Hematopoietic multipotent progenitor cell treated with erythropoietin and hydrocortisone succinate and interleukin-3 and kit ligand, for 4 days (in vitro differentiated cells): ENCODE data around the gene HOXB8.

ENCODE experiments used
- DNase-seq: peaks from one replicate; pipeline ENCODE4 v3.0.0-alpha.2; 2015

Gene HOXB8

DNA sequence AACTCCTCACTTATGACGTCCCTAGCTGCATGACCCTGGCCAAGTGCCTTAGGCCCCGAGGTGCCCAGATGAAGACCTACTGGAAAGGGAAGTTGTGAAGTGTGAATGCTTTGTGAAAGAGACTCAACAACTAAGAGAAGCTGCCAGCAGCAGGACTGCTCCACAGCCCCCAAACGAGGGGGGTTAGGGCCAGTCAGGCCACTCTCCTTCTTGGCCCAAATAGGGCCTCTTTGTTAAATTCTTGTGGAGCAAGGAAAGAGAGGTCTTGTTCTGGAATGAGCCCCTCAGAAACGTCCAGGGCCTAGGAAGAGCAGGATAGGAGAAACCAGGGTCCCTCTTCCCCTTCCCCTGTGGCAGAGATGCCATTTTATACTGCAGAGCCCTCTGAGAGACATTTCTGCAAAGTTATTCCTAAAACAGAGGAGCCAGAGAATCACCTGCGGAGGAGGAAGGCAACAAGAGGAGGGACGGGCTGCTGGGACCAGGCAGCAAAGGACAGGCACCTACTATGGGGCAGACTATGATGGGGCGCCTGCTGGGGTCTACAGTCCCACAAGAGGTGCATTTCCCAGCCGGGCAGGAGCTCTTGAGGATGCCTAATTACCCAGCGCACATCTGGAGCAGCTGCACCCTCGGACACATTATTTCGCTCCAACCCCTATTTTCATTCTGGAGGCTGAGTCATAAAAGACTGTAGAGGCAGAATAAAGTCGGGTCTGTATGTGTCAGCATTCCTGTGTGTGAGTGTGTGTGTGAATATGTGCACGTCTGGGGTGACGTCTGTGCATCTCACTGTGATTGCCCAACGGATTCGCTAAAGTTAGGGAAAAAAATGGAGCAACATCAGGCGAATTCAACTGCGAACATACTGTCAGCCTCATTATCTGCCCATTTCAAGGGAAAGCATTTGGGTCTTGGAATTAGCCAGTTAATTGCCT is 22.5 kb upstream of the HOXB8 start:
- no peak for DNase-seq

DNA sequence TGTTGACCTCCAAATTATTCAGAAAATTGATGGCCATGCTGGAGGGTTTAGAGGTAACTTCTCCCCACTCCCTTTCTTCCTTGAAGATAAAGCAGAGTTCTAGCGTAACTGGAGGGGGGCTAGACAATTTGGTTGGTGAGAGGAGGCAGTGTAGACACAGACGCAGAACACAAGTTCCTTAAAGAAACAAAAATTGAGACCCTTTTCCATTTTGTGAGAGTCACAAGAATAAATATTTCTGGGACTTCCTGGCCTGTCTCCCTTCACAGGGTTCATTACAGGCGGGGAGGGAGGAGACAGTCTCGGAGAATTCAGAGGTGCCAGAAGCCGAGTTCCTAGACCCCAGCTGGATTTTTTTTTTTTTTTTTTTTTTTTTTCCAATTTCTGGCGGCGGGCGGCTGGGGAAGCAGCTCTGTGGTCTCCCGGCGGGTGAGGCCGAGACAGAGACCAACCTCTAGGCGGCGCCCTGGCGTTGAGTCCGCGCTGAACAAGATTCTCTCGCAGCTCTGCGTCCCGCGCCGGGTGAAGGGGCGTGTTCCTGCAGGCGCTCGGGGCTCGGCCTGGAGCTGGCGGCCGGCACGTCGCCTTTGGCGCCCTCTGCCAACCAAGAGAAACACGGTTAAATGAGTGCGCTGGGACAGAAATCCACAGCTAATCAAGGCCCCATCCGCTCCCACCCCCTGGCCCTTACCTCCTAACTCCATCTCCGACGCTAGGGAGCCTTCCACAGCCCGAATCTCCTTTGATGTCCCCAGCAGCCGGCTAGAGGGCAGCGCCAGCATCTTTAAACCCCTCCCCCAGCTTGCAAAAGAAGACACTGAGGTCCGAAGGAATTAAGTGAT is 21.3 kb upstream of the HOXB8 start:
- DNase-seq, result peak; percentile 95

DNA sequence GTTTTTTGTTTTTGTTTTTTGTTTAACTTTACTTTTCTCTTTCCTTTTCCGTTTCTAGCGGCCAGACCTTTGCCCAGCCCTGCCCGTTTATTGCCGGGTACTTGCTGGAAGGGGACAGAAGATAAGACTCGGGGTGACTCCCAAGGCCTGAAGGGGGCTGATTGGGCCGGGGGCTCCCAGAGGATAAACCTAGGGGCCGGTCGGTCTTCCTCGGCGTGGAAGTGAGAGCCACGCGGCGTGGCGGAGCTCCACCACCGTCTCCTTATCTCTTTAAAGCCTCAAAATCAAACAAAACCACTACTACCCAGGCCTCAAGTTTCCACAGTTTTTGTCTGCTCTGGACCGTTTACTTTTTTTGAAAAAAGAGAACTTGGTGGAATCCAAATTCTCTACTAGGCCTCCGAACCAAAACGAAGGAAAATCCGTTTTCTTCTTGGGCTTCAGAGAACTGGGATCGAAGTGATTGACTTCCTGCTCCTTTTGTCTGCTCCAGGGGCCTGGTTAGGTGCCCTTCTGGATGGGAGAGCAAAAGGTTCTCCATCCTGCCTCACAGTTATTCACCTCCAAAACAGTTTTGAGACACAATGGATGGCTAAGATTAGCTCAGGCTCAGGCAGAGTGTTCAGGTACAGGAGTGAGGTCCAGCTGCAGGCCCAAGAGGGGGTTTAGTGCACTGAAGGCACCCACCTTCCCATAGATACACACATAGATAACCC is 19.6 kb upstream of the HOXB8 start:
- DNase-seq, result no peak

DNA sequence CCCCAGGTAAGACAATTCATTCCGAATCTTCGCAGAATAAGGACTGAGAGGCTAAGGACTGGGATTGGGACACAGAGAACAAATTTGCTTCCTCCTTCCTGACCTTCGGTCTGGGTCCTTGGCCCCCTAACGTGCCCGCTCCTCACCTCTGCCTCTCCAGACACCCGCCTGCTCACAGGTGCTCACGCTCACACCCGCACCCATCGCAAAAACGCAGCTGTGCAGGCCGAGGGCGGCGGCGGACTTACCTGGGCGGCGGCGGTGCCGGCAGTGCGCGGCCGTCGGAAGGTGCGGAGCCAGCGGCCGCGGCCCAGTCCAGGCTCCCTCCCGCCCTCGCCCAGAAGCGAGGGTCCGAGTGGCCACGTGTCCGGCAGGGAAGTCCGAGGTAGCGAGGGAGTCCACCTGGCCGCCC is 18.2 kb upstream of the HOXB8 start:
- DNase-seq, result no peak

DNA sequence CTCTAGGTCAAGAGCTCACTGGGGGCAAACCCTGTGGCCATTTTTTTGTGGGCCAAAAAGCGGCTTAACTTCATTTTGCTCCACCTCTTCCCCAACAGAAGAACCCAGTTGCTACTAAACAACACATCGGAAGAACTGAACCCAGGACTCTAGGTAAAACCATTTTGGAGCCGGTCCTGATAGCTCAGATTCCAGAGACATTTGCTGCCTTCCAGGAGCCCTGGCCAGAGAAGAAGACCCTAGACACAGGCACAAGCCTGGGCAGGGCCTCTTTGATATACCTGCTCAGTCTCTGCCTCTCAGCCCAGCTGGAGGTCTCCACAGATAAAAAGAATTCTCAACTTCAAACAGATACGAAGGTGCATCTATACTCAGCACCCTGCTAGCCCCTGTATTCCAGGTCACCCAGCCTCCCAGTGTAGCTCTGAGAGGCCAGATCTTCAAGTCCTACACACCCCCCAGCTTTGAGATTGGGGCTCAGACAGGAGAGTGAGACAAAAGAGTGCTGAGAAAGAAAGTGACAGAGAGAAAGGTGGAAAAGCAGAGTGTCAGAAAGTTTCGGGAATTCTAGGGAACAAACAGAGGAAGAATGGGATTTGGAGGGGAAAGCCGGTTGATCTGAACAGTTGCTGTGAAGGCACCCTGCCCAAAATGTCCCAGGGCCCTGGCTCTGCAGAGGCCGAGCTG is 17.6 kb upstream of the HOXB8 start:
- no peak for DNase-seq

DNA sequence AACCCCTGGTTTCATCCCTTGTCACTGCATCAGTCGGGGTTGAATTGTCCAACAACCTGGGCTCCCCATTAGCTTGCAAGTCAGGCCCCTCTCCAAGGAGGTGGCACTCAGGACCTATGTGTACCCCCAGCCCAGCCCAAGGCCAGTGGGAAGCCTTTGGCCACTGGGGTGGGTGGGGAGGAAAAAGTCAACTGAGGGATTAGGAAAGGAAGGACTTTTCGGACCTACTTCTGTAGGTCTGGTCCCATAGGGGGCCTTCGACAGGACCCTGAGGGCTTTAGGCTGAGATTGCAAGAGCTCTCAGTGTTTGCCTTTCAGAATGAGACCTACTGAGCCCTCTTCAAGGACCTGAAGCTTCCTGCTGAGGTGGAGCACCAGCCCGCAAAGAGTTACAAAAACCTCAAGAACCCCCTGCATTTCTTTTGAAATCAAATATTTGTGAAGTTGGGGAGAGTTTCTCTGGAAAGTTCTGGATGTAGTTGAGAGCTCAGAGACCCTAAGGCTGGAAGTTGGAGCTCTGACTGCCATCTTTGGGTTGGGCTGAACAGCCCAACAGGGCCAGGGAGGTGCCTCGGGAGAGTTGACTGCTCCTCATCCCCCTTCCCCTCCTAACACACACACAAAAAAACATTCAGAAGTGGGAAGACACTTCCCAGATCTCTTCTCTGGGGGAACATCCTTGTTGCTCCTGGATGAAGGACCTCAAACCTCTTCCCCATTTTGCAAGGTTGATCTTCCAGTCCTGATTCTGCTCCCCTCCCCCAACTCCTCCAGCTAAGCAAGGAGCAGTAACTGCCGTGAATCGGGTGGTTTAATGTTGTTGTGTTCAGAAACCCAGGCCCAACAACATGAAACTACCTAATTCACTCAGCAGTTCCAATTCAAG is 16.8 kb upstream of the HOXB8 start:
- no peak for DNase-seq

DNA sequence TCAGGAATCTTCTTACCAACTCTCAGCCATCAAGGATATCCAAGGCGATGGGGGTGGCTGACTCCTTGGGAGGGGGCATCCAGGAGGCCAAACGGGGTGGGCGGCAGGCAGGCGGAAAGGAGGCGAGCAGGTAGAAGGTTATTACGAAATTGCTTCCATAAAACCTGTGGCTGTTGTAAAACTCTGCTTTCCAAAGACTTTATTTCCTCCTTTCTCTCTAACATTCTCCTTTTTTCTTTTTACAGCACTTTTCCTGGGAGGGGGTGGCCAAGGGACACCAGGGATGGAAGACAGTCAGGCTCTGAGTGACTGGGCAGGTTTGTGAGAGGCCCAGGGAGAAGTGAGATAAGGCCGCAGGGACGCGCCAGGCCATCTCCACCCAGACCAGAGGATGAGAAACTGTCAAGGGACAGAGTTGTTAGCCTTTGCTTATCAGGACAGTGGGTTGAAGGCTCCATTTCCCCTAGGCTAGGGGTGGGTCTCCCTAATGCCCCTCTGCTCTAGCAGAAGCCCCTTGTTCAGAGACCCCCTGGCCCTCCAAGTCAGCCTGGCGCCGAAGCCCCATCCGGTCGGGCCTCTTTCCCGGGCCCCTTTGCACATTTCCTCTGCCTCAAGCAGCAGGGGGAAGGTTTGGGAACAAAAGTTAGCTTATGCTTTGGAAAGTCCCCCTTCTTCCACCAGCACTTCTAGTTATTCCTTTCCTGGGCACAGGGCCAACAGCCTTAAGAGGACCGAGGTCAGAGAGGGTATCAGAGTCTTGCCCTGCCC is 16.0 kb upstream of the HOXB8 start:
- no peak for DNase-seq

DNA sequence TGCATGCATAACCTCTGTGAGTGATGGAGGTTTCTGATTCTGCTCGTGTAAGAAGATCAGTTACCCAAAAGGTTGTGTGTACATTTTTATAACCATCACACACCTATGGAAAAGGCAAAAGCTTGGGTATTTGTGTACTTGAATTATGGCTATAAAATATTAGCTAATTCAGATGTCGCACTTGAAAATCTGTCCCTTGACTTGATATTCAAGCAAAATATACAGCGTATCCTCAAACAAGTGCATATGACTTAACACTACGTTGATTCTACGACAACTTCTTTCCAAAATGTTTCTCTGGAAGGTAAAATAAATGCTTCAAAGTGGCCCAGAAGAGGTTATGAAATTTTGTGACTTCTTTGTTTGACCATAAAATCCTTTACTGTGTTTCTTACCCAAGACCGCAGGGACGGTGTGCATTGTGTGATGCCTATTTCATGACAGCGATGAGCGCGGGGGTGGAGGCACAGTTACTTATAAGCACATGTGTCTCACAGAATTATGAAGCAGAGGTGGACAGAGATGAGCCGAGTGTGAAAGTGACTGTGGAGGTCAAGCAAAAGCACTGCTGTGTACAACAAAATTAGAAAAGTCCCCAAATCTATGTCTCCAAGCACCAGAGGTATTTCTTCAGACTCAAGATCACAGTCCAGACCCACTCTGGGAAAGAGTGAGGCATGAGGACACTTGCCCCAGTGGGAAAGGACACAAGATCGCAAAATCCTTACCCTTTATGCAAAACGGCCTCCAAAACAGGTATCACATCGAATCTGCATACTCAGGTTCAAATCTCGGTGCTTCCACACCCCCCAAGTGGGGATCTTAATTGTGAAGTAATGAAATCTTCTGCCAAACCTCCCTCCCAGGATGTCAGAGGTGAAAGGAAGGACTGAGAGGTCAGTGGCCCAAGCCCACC is 15.2 kb upstream of the HOXB8 start:
- DNase-seq, result no peak

DNA sequence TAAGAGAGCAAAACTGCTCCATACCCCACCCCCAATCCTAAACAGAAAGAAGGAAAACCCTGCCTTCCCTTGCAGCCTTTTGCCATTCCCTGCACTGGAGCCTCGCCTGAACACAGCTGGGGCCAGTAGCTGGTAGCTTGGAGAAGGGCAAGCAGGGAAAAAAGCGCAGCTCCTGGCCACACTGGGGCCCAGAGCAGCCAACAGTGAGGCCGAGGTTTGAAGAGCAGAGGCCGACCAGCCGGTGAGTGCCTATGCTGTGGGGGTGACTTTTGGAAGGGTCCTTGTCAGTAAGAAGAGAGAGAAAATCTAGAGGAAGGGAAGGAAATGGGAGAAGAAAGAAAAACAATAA is 14.3 kb upstream of the HOXB8 start:
- DNase-seq, result no peak

DNA sequence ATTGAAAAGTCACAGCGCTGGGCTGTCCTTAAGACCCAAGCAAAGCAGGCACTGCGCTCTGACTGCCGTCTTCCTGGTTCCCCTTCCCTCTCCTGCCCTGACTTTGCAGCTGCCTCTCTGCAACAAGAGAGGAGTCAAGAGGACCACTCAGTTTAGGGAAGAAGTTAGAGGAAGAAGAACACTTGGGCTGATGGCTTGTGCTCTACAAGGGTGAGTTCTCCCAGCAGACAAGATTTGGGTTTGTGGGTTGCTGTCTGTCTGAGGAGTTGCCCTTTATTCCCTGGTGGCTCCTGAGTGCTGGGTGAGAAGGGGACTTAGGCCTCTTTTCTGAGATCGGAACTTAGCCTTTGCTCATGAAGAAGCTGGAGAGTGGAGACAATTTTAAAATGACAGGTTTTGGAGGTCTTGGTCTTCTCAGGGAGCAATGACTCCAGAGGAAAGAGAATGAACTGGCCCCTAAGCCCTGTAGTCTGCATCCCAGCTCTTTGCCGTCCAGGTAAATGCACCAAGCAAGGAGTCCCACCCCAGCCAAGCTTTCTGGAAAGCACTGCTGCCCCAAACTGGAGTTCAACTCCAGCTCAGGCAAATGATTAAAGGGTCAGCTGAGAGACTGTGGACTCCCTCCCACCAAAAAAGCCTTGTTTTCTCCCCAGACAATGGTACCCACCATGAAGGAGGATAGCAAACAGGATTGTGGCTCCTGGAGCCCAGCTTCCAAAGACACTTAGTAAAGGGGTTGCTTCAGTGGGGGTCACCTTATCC is 13.7 kb upstream of the HOXB8 start:
- no peak for DNase-seq

DNA sequence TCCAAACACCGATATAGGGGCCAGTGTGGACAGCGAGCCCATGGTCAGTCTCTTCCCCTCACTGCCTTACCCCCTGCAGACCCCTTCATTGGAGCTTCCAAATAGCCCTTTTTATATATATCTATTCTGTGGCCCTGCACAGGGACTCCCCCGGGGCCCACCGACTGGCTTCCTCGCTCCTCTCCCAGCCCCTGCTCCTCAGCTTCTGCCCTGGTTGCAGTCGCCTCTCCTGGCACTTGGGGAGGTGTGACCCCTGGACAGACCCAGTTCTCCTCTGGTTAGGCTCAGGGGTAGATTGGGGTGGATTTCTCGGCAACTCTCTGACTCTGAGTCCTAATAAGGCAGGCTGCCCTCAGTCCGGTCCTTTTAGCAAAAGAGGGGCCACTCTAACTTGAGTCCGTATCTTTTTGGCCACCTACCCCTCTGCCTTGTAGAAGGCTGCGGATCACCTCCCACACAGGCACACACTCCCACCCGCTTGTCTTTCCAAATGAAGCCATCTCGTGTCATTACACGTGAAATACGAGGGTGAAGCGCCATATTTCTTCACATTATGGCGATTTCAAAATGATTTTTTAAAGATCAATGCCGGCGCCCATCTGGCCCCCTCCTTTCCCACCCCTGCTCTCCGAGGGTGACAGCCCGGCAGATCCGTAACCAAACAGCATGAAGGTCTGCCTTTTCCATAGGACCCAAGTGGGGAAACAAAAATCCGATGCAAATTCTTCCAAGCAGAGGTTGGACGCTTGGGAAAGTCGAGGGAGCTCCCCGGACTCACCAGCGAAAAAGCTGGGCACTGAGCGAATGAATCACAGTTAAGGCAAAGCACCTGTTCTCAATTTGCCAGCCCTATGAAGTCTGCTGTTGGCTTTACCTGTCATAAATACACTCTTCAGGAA is 12.8 kb upstream of the HOXB8 start:
- DNase-seq, result no peak

DNA sequence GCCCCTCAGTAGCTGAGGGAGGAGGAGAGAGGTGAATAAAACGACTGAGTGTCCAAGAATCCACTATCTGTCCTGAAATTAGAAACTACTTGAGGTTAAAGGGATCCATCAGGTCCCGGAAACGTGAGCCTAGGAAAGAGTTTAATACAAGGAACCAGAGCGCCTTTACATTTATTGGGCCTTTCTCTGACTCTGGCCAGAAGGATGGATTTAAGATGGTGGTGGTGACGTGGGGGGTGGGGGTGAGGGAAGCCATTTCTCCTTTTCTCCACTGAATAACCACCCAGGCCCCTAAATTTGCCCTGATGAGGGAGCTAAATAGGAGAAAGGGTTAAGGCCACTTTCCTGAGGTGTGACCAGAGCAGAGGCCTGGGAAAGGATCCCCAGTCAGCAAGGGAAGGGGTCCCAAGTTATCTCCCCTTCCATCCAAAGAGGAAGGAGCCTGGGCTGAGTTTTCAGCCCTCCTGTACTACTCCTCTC is 12.1 kb upstream of the HOXB8 start:
- DNase-seq, result no peak

DNA sequence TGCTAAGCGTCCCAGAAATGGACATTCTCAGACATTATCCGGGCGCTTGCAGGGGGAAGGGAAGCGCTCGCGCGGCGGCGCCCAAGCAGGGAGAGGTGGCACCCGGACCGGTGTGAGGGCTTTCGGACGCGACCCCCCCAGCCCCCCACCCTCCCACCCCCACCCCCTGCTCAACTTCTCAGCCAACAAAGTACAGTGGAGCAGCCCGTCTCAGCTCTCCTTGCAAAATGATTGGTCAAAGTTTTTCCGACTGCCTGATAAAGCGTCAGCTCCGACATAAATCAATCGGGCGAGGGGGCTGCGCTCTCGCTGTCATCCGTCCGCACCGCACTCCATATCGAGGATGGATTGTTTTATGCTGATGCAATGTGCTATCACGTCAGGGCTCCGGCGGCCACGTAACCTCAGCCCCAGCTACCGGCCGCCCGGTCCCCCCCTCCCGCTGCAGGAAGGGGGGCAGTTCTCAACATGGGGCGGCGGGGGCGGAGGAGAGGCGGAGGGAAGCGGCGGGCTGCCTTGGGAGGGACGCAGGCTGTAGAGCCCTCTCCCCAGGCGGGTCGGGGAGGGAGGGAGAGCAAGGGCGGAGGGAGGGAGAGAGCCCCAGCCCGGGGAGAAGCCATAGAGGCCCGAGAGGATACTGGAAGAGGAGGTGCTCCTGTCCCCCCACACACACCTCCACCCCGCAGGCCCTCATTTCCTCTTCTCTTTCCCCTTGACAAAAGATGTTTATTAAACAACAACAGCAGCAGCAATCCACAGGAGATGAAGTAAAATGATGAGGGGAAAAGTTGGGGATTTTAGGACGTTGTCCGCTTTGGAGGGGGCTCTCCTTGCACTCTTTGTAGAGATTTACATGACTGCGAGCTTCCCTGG is 11.4 kb upstream of the HOXB8 start, which contains the start of gene HOXB9:
Gene HOXB9, minus strand, starts transcription at position 114 of the 873 bp plus-strand sequence. Its CDS starts 89 bp downstream, at position 25.
- no peak for DNase-seq

DNA sequence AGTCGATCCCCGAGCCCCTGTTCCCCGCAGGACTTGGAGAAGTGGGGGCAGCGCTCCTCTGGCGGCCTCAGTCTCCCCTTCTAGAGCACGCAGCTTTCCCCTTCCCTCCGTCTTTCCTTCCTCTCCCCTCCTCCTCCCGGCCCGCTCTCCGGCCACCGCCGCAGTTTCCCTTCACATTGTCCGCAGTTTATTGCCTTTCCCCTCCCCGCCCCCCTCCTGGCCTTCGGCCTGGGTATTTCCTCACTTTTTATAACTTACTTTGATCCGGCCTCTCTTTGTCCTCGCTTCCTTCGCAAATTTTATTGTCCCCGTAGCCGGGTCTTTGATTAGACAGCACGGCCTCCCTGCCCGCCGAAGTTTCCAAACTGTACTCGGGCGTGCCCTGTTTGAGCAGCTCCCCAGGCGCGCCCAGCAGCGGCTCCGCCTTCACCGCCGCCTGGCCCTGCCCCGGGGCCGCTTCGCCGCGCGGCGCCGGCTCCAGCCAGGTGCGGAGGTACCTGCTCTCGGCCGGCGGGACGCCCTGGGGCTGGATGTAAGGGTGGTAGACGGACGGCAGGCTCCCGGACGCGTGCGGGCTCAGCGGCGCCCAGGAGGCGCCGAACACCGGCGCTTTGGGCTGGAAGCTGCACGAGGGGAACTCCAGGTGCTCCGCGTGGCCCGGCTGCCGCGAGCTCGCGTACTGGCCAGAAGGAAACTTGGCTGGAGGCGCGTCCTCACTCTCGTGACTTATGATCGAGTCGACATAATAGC is 10.6 kb upstream of the HOXB8 start:
- DNase-seq, result peak; percentile 60
